SK-N-MC (cell line): ENCODE measurements around the gene SCNN1B.
"Not testable (repeated sequence)": the region's sequence is repeated elsewhere in the genome, so short reads cannot be mapped to it uniquely, and the experiment has no call there.

ENCODE experiments used
- DNase-seq: peaks from one replicate; pipeline ENCODE4 v3.0.0-alpha.2; 2011; ENCODE audit warnings: low read depth, low spot score
- H3K27ac ChIP-seq: fragments of 200-600 bp; sonication (generic); 2 replicates; pipeline ENCODE4 v1.5.1; 2016; ENCODE audit warnings: mixed run types
- H3K36me3 ChIP-seq: fragments of 200-600 bp; sonication (generic); 2 replicates; pipeline ENCODE4 v1.6.1; 2017; ENCODE audit warnings: antibody characterized with exemption, low read length, mixed read lengths; ENCODE audit not compliant: insufficient read depth
- H3K4me3 ChIP-seq: fragments of 200-600 bp; sonication (generic); 2 replicates; pipeline ENCODE4 v1.5.1; 2016
- H3K9ac ChIP-seq: fragments of 200-600 bp; sonication (generic); 2 replicates; pipeline ENCODE4 v1.8.0; 2017; ENCODE audit warnings: mixed run types, mixed read lengths; ENCODE audit not compliant: insufficient read length
- H3K9me3 ChIP-seq: fragments of 200-600 bp; sonication (generic); 2 replicates; pipeline ENCODE4 v1.6.1; 2017; ENCODE audit warnings: low read depth, mild to moderate bottlenecking, antibody characterized with exemption, low read length, moderate library complexity, mixed read lengths
- EZH2 ChIP-seq: fragments of 200-600 bp; sonication (generic); IDR thresholded peaks from one replicate; pipeline ENCODE4 v1.6.1; 2017; ENCODE audit warnings: antibody characterized with exemption
- FOXP2 ChIP-seq: optimal IDR thresholded peaks from 2 replicates; pipeline ENCODE3; 2011; ENCODE audit warnings: mild to moderate bottlenecking, moderate library complexity; ENCODE audit not compliant: insufficient read depth; ENCODE audit errors: extremely low read length, control extremely low read depth
- POLR2AphosphoS5 ChIP-seq: IDR thresholded peaks from 2 replicates; pipeline ENCODE4 v1.6.1; 2012; ENCODE audit warnings: mild to moderate bottlenecking, low read depth, low read length, borderline replicate concordance

The SCNN1B gene

GRCh38 chr16:23382279-23382678, 80.2 kb downstream of the SCNN1B start:
- no peak overlapping the region for H3K4me3 ChIP-seq
- no peaks in the 10 kb centered on the region for H3K9me3 ChIP-seq
- H3K9ac ChIP-seq = no peak overlapping the region
- H3K36me3 ChIP-seq = no peaks in the 10 kb centered on the region
- no peak overlapping the region for H3K27ac ChIP-seq
- no peak for DNase-seq
- TF ChIP-seq POLR2AphosphoS5 (no peak), EZH2 (no peak), FOXP2 (no peak)

- H3K9me3 ChIP-seq = no peaks in the 10 kb centered on the region
- TF ChIP-seq EZH2 = no peak
- TF ChIP-seq FOXP2 = no peak
- no peak for TF ChIP-seq POLR2AphosphoS5
- no peak overlapping the region for H3K4me3 ChIP-seq
- no peak overlapping the region for H3K9ac ChIP-seq
- DNase-seq = no peak
- H3K36me3 ChIP-seq = no peaks in the 10 kb centered on the region; the same call in 1 of the 2 replicates
- H3K27ac ChIP-seq = no peak overlapping the region
Measured at GRCh38 chr16:23383881-23384280, 81.8 kb downstream of the SCNN1B start.

DNA sequence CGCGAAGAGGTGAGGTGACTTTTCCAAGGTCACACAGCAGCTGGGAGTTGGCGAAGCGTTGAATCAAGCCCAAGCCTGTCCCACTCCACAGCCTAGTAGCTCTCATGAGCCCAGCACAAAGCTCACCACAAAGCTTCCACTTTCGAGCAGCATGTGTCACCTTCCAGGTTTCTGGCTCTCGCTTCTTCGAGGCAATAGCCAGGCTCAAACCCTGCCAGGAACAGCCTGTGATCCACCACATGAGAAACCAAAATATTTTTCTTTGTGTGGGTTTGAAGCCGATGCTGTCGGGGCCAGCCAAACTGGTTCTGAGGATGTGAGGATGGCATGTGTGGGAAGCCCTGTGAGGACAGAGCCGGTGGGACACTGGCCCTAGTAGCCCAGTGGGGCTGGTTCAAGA, 82.8 kb downstream of the SCNN1B start:
- DNase-seq = no peak
- no peak overlapping the region for H3K9ac ChIP-seq
- no peak overlapping the region for H3K4me3 ChIP-seq
- H3K27ac ChIP-seq = no peak overlapping the region
- TF ChIP-seq POLR2AphosphoS5 = no peak
- TF ChIP-seq EZH2 = no peak
- no peak for TF ChIP-seq FOXP2
- peaks cover 7% of the 10 kb centered on the region; the same call in 1 of the 2 replicates for H3K36me3 ChIP-seq
- H3K9me3 ChIP-seq = no peaks in the 10 kb centered on the region

DNA sequence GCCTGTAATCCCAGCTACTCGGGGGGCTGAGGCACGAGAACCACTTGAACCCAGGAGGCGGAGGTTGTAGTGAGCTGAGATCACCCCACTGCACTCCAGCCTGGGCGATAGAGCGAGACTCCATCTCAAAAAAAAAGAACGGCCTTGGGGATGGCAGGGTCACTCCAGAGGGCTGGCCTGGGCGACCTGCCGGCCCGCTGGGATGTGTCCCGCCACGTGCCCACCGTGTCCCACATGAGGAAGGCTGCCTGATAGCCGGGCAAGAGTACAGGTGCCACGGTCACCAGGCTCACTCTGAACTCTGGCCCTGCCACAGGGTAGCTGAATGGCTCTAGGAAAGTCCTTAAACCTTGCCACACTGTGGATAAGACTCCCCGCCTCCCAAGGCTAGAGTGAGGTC, 83.3 kb downstream of the SCNN1B start:
- Histone ChIP-seq H3K9ac (no peak overlapping the region), H3K36me3 (peaks cover 7% of the 10 kb centered on the region; the same call in 1 of the 2 replicates), H3K27ac (no peak overlapping the region), H3K9me3 (no peaks in the 10 kb centered on the region), H3K4me3 (no peak overlapping the region)
- TF ChIP-seq POLR2AphosphoS5 = no peak
- TF ChIP-seq FOXP2 = no peak
- TF ChIP-seq EZH2 = no peak
- DNase-seq = no peak

DNA sequence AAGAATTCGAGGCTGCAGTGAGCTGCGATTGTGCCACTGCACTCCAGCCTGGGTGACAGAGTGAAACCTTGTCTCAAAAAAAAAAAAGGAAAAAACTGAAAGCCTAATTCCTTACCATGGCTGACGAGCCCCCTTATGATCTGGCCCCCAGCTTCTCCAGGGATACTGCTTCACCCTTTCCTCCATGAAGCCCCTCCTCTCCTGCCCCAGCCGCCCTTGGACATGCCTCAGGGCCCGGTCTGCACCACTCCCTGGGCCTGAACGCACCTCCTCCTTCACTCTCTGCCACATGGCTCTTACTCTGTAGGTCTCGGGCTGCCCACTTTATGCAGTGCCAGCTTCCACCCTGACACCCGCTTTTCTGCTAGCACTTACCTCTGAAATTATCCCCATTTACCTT, 85.6 kb downstream of the SCNN1B start:
- Histone ChIP-seq H3K36me3 (peaks cover 22% of the 10 kb centered on the region; the same call in 1 of the 2 replicates), H3K4me3 (no peak overlapping the region), H3K9me3 (no peaks in the 10 kb centered on the region), H3K27ac (no peak overlapping the region), H3K9ac (no peak overlapping the region)
- DNase-seq = no peak
- TF ChIP-seq FOXP2 (no peak), POLR2AphosphoS5 (no peak), EZH2 (no peak)

- no peak for TF ChIP-seq POLR2AphosphoS5
- TF ChIP-seq EZH2 = no peak
- no peak for TF ChIP-seq FOXP2
- H3K9me3 ChIP-seq = no peaks in the 10 kb centered on the region
- peaks cover 22% of the 10 kb centered on the region; the same call in 1 of the 2 replicates for H3K36me3 ChIP-seq
- DNase-seq = no peak
- no peak overlapping the region for H3K4me3 ChIP-seq
- H3K27ac ChIP-seq = no peak overlapping the region
- no peak overlapping the region for H3K9ac ChIP-seq
Measured at GRCh38 chr16:23388786-23389185, 86.7 kb downstream of the SCNN1B start.

- TF ChIP-seq EZH2 = no peak
- TF ChIP-seq POLR2AphosphoS5 = no peak
- TF ChIP-seq FOXP2 = no peak
- H3K9ac ChIP-seq = no peak overlapping the region
- no peak overlapping the region for H3K27ac ChIP-seq
- no peak for DNase-seq
- H3K36me3 ChIP-seq = peaks cover 22% of the 10 kb centered on the region; the same call in 1 of the 2 replicates
- H3K9me3 ChIP-seq = no peaks in the 10 kb centered on the region
- H3K4me3 ChIP-seq = no peak overlapping the region
Measured at GRCh38 chr16:23389201-23389600, 87.1 kb downstream of the SCNN1B start.

- not testable (repeated sequence) for DNase-seq, H3K27ac ChIP-seq, H3K9me3 ChIP-seq, H3K9ac ChIP-seq, H3K4me3 ChIP-seq
- H3K36me3 ChIP-seq = peaks cover 22% of the 10 kb centered on the region; the same call in 1 of the 2 replicates
Measured at GRCh38 chr16:23389936-23390335, 87.8 kb downstream of the SCNN1B start.
